HUES48 (cell line): Measurements from ENCODE around the gene JAML.

Experiments used
- H3K27ac ChIP-seq: one replicate; pipeline ENCODE4 v1.7.0; 2013; ENCODE audit warnings: low read depth, low read length, inconsistent platforms
- H3K27me3 ChIP-seq: 2 replicates; pipeline ENCODE4 v1.6.1; 2013; ENCODE audit warnings: mild to moderate bottlenecking, low read length; ENCODE audit not compliant: control insufficient read depth, insufficient read depth
- H3K36me3 ChIP-seq: 2 replicates; pipeline ENCODE4 v1.6.1; 2013; ENCODE audit warnings: low read length; ENCODE audit not compliant: control insufficient read depth, insufficient read depth
- H3K4me1 ChIP-seq: 2 replicates; pipeline ENCODE4 v1.6.1; 2013; ENCODE audit warnings: mild to moderate bottlenecking, low read length; ENCODE audit not compliant: control insufficient read depth, insufficient read depth
- H3K4me3 ChIP-seq: 2 replicates; pipeline ENCODE4 v1.5.1; 2013; ENCODE audit warnings: mild to moderate bottlenecking, low read depth, low read length
- H3K9ac ChIP-seq: 2 replicates; pipeline ENCODE4 v1.6.1; 2013; ENCODE audit warnings: mild to moderate bottlenecking, low read depth, low read length, moderate library complexity
- H3K9me3 ChIP-seq: 2 replicates; pipeline ENCODE4 v1.6.1; 2013; ENCODE audit warnings: low read length; ENCODE audit not compliant: control insufficient read depth, insufficient read depth

Gene JAML

DNA sequence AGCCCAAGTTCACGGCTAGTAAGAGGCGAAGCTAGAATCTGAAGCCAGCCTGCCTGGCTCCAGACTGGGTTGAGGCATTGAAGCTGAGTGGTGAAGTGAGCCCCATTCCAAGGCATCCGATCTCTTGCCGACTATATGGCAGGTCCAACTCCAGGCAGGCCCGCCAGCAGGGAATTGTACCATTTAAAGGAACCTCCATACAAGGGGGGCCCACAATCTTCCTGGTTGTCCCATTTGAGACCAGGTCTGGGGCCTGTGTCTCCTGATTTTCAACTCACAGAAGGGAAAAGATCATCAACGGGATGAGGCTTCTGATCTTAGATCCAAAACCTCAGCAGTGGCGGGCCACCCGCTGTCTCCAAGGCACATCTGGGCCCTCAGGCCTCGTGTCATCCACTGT lies 52.5 kb downstream of the JAML start:
- no peak overlapping the region for H3K9ac ChIP-seq
- H3K4me3 ChIP-seq, result no peak overlapping the region
- peaks cover 35% of the 10 kb centered on the region for H3K4me1 ChIP-seq
- H3K27ac ChIP-seq, result no peak overlapping the region
- H3K36me3 ChIP-seq, result no peaks in the 10 kb centered on the region
- peaks cover 86% of the 10 kb centered on the region for H3K27me3 ChIP-seq
- H3K9me3 ChIP-seq, result no peaks in the 10 kb centered on the region

- Histone ChIP-seq H3K9me3 (no peaks in the 10 kb centered on the region), H3K27ac (no peak overlapping the region), H3K27me3 (peaks cover 93% of the 10 kb centered on the region), H3K36me3 (no peaks in the 10 kb centered on the region), H3K9ac (no peak overlapping the region), H3K4me3 (peak overlapping the region; percentile 64), H3K4me1 (peaks cover 35% of the 10 kb centered on the region)
These were observed 53.3 kb downstream of the JAML start for GRCh38 chr11:118171269-118172062.

- Histone ChIP-seq H3K4me1 (peaks cover 37% of the 10 kb centered on the region), H3K27ac (no peak overlapping the region), H3K9me3 (no peaks in the 10 kb centered on the region), H3K27me3 (peaks cover 92% of the 10 kb centered on the region), H3K36me3 (no peaks in the 10 kb centered on the region), H3K4me3 (peak overlapping the region; percentile 64; the same call in 1 of the 2 replicates), H3K9ac (no peak overlapping the region)
These were observed 53.9 kb downstream of the JAML start for GRCh38 chr11:118170882-118171268.

- H3K27ac ChIP-seq, result no peak overlapping the region
- no peaks in the 10 kb centered on the region for H3K36me3 ChIP-seq
- H3K4me3 ChIP-seq, result no peak overlapping the region
- no peaks in the 10 kb centered on the region for H3K9me3 ChIP-seq
- H3K4me1 ChIP-seq, result peaks cover 33% of the 10 kb centered on the region
- peaks cover 85% of the 10 kb centered on the region for H3K27me3 ChIP-seq
- H3K9ac ChIP-seq, result no peak overlapping the region
These were observed 54.6 kb downstream of the JAML start for GRCh38 chr11:118170231-118170630.

DNA sequence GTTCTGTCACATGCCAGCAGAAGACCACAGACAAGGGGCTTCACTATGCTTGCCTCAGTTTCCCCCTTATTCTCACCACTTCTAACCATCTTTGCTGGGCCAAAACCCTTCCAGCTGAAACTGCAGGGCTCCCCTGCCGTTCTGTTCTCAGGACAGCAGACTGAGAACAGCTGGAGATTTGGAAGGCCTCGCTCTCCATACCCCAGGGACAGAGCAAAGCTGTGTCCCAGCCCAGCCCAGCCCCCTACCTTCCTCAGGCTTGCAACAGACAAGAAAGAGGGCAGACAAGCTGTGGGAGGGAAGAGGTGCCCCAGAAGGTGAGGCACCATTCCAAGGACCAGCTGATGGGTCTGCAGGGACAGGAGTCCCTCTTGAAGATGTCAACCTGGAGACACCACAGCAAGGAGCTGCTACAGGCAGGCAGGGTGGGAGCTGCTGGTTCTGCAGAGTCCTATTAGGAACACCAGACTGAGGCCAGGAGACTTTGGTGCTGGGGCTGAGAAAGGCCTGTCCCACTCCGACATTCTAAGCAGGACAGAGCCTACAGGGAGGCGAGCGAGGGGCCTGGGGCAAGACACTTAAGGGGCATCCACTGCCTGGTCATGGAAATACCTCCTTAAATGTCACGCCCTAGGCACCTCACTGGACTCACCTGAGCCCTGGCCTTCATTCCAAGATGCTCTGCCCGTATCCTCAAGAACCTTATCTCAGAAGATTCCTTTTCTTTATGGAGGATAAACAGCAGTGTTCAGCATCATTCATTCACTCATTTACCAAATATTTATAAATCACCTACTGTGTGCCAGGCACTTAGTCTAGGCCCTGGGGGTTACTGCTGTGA lies 55.3 kb downstream of the JAML start:
- peaks cover 78% of the 10 kb centered on the region for H3K27me3 ChIP-seq
- no peak overlapping the region for H3K27ac ChIP-seq
- no peak overlapping the region for H3K9ac ChIP-seq
- no peak overlapping the region for H3K4me3 ChIP-seq
- no peaks in the 10 kb centered on the region for H3K36me3 ChIP-seq
- H3K9me3 ChIP-seq, result no peaks in the 10 kb centered on the region
- peaks cover 26% of the 10 kb centered on the region for H3K4me1 ChIP-seq

- Histone ChIP-seq H3K27me3 (peaks cover 74% of the 10 kb centered on the region), H3K9ac (no peak overlapping the region), H3K4me1 (peaks cover 23% of the 10 kb centered on the region)
These were observed 56.1 kb downstream of the JAML start for GRCh38 chr11:118168751-118169150.

GRCh38 chr11:118168316-118168715 lies 56.5 kb downstream of the JAML start:
- Histone ChIP-seq H3K4me3 (no peak overlapping the region), H3K27me3 (peaks cover 74% of the 10 kb centered on the region), H3K4me1 (peaks cover 23% of the 10 kb centered on the region), H3K27ac (no peak overlapping the region), H3K9ac (no peak overlapping the region), H3K36me3 (no peaks in the 10 kb centered on the region), H3K9me3 (no peaks in the 10 kb centered on the region)

More at GRCh38 chr11:118168751-118169150, 56.1 kb downstream of the JAML start:
- Histone ChIP-seq H3K9me3 (no peaks in the 10 kb centered on the region), H3K4me3 (no peak overlapping the region), H3K27ac (no peak overlapping the region), H3K36me3 (no peaks in the 10 kb centered on the region)

GRCh38 chr11:118167906-118168305 lies 56.9 kb downstream of the JAML start:
- Histone ChIP-seq H3K27ac (no peak overlapping the region), H3K4me1 (peaks cover 23% of the 10 kb centered on the region), H3K9me3 (no peaks in the 10 kb centered on the region), H3K9ac (no peak overlapping the region), H3K36me3 (no peaks in the 10 kb centered on the region), H3K27me3 (peaks cover 74% of the 10 kb centered on the region), H3K4me3 (no peak overlapping the region)

GRCh38 chr11:118167253-118167652 lies 57.6 kb downstream of the JAML start:
- Histone ChIP-seq H3K4me1 (peaks cover 23% of the 10 kb centered on the region), H3K36me3 (no peaks in the 10 kb centered on the region), H3K9me3 (no peaks in the 10 kb centered on the region), H3K27me3 (peaks cover 72% of the 10 kb centered on the region), H3K4me3 (no peak overlapping the region), H3K27ac (no peak overlapping the region), H3K9ac (no peak overlapping the region)

DNA sequence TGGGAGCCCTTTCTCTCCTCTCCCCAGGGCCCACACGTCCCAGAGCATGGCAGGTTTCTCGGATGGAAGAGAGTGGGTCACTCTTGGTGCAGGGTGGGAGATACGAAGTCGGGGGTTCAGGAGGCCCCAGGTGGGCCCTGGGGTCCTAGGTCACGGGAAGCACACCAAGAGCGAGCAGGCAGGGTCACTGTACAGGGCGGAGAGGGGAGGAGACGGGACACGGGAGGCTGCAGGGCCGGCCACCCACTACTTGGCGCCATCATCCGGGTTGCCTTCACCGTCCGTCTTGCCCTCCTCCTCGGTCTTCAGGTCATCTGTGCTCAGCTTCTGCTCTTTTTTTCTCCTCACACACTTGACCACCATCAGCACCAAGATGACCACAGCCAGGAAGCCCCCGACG lies 58.2 kb downstream of the JAML start:
- Histone ChIP-seq H3K27me3 (peaks cover 72% of the 10 kb centered on the region), H3K9me3 (no peaks in the 10 kb centered on the region), H3K9ac (no peak overlapping the region), H3K4me1 (peaks cover 20% of the 10 kb centered on the region), H3K27ac (no peak overlapping the region), H3K36me3 (no peaks in the 10 kb centered on the region), H3K4me3 (no peak overlapping the region)

GRCh38 chr11:118164885-118165284 lies 59.9 kb downstream of the JAML start:
- H3K27me3 ChIP-seq, result peaks cover 73% of the 10 kb centered on the region
- H3K4me1 ChIP-seq, result peaks cover 6% of the 10 kb centered on the region; the same call in 1 of the 2 replicates
- H3K36me3 ChIP-seq, result no peaks in the 10 kb centered on the region
- H3K27ac ChIP-seq, result no peak overlapping the region
- H3K9me3 ChIP-seq, result no peaks in the 10 kb centered on the region
- no peak overlapping the region for H3K9ac ChIP-seq
- no peak overlapping the region for H3K4me3 ChIP-seq
